ENCODE measurements around the gene SIGLEC6.

The SIGLEC6 gene

DNA sequence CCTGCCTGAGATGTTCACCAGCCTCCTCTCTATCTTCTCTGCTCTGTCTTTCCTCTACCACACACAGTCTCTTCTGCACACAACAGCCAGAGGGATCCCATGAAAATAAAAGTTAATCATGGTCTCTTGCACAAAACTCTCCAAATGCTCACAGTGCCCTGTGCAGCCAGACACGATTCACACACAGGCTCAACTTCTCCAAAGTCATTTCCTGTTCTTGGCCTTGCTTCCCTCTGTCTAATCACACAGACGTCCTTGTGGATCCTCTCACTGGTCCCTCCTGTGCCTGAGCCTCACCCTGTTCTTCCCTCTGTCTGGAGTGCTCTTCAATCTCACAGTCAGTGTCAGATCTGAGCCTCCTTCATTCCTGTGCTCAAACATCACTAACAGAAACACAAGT, 37.7 kb downstream of the SIGLEC6 start:
- TF ChIP-seq, protein P1, sequence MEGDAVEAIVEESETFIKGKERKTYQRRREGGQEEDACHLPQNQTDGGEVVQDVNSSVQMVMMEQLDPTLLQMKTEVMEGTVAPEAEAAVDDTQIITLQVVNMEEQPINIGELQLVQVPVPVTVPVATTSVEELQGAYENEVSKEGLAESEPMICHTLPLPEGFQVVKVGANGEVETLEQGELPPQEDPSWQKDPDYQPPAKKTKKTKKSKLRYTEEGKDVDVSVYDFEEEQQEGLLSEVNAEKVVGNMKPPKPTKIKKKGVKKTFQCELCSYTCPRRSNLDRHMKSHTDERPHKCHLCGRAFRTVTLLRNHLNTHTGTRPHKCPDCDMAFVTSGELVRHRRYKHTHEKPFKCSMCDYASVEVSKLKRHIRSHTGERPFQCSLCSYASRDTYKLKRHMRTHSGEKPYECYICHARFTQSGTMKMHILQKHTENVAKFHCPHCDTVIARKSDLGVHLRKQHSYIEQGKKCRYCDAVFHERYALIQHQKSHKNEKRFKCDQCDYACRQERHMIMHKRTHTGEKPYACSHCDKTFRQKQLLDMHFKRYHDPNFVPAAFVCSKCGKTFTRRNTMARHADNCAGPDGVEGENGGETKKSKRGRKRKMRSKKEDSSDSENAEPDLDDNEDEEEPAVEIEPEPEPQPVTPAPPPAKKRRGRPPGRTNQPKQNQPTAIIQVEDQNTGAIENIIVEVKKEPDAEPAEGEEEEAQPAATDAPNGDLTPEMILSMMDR (IDR thresholded peaks at IDR 0.05; ENCODE audit: control insufficient read depth, insufficient read depth, low read depth, low read length, missing control alignments) = no peak
- no peak for DNase-seq (ENCODE audit: low read depth)
- H3K4me3 ChIP-seq (ENCODE audit: control insufficient read depth, low read depth, low read length) = no peak overlapping the region

DNA sequence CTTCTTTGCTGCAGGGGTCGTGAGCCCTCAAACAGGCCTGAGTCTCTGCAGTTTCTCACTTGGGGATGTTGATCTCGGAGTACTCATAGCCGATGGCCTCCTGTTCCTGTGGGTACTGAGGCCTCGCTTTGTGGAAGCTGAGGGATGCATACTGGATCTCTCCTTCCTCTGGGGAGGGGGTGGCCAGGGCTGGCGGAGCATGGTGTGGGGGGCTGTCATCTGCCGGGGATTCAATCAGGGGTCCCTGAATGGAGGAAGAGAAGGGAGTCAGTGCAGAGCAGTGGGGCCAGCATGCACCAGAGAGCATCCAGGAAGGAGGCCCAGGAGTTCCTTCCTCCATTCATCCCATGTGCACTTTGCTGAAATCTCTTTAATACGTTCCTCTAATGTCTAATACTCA, 39.9 kb downstream of the SIGLEC6 start:
- no peak overlapping the region for H3K4me3 ChIP-seq (ENCODE audit: control insufficient read depth, low read depth, low read length)
- TF ChIP-seq, protein P1 (IDR thresholded peaks at IDR 0.05; ENCODE audit: control insufficient read depth, insufficient read depth, low read depth, low read length, missing control alignments) = no peak
- DNase-seq (ENCODE audit: low read depth) = no peak

DNA sequence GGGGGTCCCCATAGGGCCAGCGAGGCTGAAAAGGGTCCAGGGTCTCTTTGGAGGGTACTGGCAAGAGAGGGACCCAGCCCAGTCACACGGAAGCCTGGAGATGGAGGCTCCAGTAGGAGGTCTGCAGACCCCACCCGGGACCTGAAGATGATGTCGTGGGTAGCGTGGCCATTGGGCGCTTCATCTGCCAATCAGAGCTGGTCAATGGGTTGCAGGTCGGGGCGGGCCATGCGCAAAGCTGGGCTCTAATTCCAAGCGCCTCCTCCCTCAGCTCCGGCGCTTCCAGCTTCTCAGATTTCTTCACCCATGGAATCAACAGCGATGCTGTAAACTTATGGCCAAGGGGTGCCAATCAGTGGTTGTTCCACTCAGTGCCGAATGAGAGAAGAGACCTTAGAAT, 40.8 kb downstream of the SIGLEC6 start:
- no peak overlapping the region for H3K4me3 ChIP-seq (ENCODE audit: control insufficient read depth, low read depth, low read length)
- TF ChIP-seq, protein P1 (IDR thresholded peaks at IDR 0.05; ENCODE audit: control insufficient read depth, insufficient read depth, low read depth, low read length, missing control alignments) = no peak
- no peak for DNase-seq (ENCODE audit: low read depth)

DNA sequence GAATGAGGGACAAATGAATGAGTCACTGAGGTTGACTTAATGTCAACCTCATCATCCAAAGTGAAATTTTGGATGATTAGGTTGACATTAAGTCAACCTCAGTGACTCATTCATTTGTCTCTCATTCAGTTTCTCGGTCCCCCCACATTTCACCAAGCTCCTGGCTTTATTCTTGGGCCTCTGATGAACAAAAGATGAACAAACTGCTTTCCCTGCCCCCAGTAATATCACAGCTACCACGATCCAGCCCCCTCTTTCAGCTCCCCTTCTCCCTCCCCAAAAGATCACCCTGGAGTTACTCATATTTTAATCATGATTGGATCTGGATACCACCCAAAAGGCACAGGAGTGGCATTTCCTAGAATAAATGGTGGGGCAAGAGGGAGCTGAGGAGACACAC, 42.4 kb downstream of the SIGLEC6 start:
- DNase-seq (ENCODE audit: low read depth) = no peak
- no peak overlapping the region for H3K4me3 ChIP-seq (ENCODE audit: control insufficient read depth, low read depth, low read length)
- TF ChIP-seq, protein P1 (IDR thresholded peaks at IDR 0.05; ENCODE audit: control insufficient read depth, insufficient read depth, low read depth, low read length, missing control alignments) = no peak

DNA sequence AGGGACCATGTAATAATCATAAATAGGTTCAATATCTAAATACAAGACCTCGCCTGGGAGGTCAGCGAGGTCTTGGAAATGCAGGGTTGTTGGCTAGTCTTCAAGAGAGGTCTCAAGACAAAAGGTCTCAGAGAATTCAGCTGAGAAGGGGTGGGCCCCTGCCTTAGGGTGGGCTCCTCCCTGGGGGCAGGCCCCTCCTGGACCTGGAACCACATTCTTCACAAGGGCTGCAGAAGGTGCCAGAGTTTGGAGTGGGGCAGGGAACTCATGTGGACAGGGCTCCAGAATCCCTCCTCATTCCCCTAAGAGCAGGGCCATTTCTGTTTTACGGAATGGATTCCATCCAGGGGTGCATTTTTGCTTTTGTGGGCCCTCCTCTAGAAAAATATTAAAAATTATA, 43.0 kb downstream of the SIGLEC6 start:
- TF ChIP-seq, protein P1 (IDR thresholded peaks at IDR 0.05; ENCODE audit: control insufficient read depth, insufficient read depth, low read depth, low read length, missing control alignments) = no peak
- DNase-seq (ENCODE audit: low read depth) = no peak
- no peak overlapping the region for H3K4me3 ChIP-seq (ENCODE audit: control insufficient read depth, low read depth, low read length)

DNA sequence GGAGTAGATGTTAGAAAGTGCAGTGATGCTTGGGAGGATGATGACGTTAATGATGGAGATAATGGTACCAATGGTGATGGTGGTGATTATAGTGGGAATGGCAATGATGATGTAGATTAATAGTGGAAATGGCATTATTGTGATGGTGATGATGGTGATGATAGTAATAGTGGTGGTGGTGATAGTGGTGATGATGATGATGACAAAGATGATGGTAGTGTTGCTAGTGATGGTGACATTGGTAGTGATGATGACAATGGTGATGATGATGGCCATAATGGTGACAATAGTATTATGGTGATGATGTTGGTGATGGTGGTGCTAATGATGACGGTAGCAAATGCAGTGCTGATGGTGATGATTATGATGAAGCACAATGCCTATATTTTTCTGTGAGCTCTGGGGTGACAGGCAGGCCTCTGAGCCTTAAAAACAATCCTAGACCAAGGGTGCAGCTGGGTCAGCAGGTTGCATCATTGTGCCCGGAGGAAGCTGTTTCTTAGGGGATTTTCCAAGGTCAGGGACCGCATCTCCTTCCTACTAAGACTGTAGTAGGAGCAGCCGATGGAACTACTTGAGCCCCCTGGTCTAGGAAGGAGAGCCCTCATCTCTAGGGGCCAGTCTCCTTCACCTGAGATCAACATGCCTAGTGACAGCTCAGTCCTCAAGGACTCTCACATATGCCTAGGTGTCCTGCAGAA, 45.4 kb downstream of the SIGLEC6 start:
- H3K4me3 ChIP-seq (ENCODE audit: control insufficient read depth, low read depth, low read length) = no peak overlapping the region
- TF ChIP-seq, protein P1 (IDR thresholded peaks at IDR 0.05; ENCODE audit: control insufficient read depth, insufficient read depth, low read depth, low read length, missing control alignments) = no peak
- no peak for DNase-seq (ENCODE audit: low read depth)
